ENCODE results near the gene LRRC4B. TPM values are rescaled to one million over a fixed set of nuclear protein-coding genes. Genes with fewer than 3 reads are reported as not detected.

The LRRC4B gene
- total RNA-seq, 1 experiment from 2014 or later = 3.8 TPM

DNA sequence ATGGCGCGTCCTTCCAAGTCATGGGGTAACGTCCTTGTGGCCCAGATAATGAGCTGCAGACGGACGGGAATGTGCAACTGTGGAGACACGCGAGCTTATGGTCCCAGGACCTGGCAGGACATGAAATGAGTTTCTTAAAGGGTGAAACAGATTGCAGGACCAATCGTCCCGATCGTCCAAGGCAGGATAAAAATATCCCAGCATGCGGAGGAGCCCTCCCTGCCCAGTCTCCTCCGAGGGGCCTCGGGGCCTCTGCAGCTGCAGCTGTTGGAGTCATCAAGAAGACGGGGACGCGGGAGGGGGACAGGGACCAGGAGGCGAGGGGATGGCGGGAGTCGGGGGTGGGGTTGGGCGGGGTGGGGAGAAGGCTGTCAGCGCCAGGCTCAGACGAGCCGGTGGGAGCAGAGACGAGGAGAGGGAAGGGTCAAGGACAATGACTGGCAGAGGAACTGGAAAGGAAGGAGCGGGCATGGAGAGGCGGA is 77.2 kb downstream of the LRRC4B start:
- Histone ChIP-seq H3K27me3 (ENCODE audit: insufficient read depth, low read length) (peaks cover 10% of the 10 kb centered on the region; the same call in 1 of the 2 replicates), H2BK15ac (ENCODE audit: low read depth, low read length) (no peak overlapping the region), H2BK12ac (ENCODE audit: insufficient read length, low read depth, low read length) (no peak overlapping the region), H3K14ac (ENCODE audit: insufficient read depth, low read length) (no peak overlapping the region), H2AK5ac (ENCODE audit: insufficient read length, low read length) (no peak overlapping the region), H4K8ac (replicated peaks; ENCODE audit: insufficient read length, low read depth, low read length) (no peak overlapping the region), H2BK120ac (ENCODE audit: low read depth, low read length, poor library complexity, severe bottlenecking) (no peak overlapping the region), H3K56ac (ENCODE audit: insufficient read length, low read depth, low read length) (no peak overlapping the region), H3K4me1 (ENCODE audit: insufficient read depth, low read length) (peaks cover 4% of the 10 kb centered on the region; the same call in 1 of the 2 replicates), H3K4ac (ENCODE audit: low read depth, low read length) (no peak overlapping the region), H2BK20ac (ENCODE audit: low read depth, low read length, poor library complexity, severe bottlenecking) (no peak overlapping the region), H3K9ac (ENCODE audit: extremely low read depth, insufficient read length, low read length) (no peak overlapping the region), H3K9me3 (ENCODE audit: control insufficient read depth, low read depth, low read length) (peaks cover 8% of the 10 kb centered on the region), H3T11ph (ENCODE audit: low read length) (no peak overlapping the region), H3K27ac (ENCODE audit: insufficient read length, low read depth, low read length) (no peak overlapping the region), H3K79me1 (ENCODE audit: insufficient read depth, low read depth, low read length, poor library complexity, severe bottlenecking) (no peaks in the 10 kb centered on the region), H3K23ac (ENCODE audit: insufficient read length, low read depth, low read length) (no peak overlapping the region), H2BK5ac (ENCODE audit: insufficient read length, low read length) (no peak overlapping the region), H3K79me2 (ENCODE audit: insufficient read depth, low read length) (no peaks in the 10 kb centered on the region), H3K23me2 (ENCODE audit: insufficient read length, low read depth, low read length, poor library complexity, severe bottlenecking) (peaks cover 5% of the 10 kb centered on the region), H2AFZ (ENCODE audit: low read length) (no peak overlapping the region), H4K91ac (ENCODE audit: insufficient read length, low read depth, low read length) (no peak overlapping the region), H4K20me1 (ENCODE audit: control insufficient read depth, insufficient read depth, insufficient read length) (no peaks in the 10 kb centered on the region), H4K5ac (ENCODE audit: insufficient read length, low read depth, low read length) (no peak overlapping the region), H3K18ac (ENCODE audit: insufficient read length, low read depth, low read length) (no peak overlapping the region), H3K4me2 (ENCODE audit: insufficient read depth, insufficient read length, low read length) (peak overlapping the region; percentile 11)
- H3K27me3 Mint-ChIP-seq (ENCODE audit: low read depth) = peaks cover 98% of the 10 kb centered on the region
- WGBS (ENCODE audit: extremely low coverage, insufficient read length, low lambda C conversion rate) = no CpG with 5 or more reads among the region's 26 CpGs
- TF ChIP-seq CTCF (conservative IDR thresholded peaks at IDR 0.05) = no peak
- peaks cover 16 to 28% of the 10 kb centered on the region in 2 experiments for H3K9me3 Mint-ChIP-seq
- H3K4me3 Mint-ChIP-seq = peak overlapping the region in 1 of 2 experiments; percentile 45; a peak in 2 of 5 replicates
- H3K27ac Mint-ChIP-seq = peak overlapping the region in 1 of 3 experiments; percentile 8; a peak in 1 of 7 replicates
- DNase-seq = peak; percentile 25
- H3K36me3 Mint-ChIP-seq (ENCODE audit: insufficient read depth in 1 of 3, low read depth in 3 of 3) = peaks cover 12 to 17% (median 12%) of the 10 kb centered on the region in 3 experiments
- H3K4me1 Mint-ChIP-seq = peaks cover 29 to 43% of the 10 kb centered on the region in 2 experiments
